Cardiac fibroblast (primary cell): ENCODE measurements around the gene GPAM.

Source experiments
- DNase-seq, 2 donors: peaks; one replicate each; pipeline versions ENCODE4 v3.0.0 to v3.0.0-alpha.2; 2010; ENCODE audit warnings: low read depth in 2 of 2
- H3K4me3 ChIP-seq, 2 donors: replicated peaks in 1 of 2; 1 replicate in 1 of 2; 2 replicates in 1 of 2; pipeline ENCODE4 v1.5.1; 2011; ENCODE audit warnings: low read depth in 2 of 2, low read length in 2 of 2, mild to moderate bottlenecking in 2 of 2, moderate library complexity in 1 of 2
- TF ChIP-seq, protein P1 (sequence below): IDR thresholded peaks from one replicate; pipeline ENCODE4 v1.5.1; 2011; ENCODE audit warnings: low read depth, mild to moderate bottlenecking, low read length, inconsistent platforms

The GPAM gene

GRCh38 chr10:112221545-112221944 lies 38.0 kb upstream of the GPAM start:
- H3K4me3 ChIP-seq: no peak overlapping the region
- TF ChIP-seq, protein P1, sequence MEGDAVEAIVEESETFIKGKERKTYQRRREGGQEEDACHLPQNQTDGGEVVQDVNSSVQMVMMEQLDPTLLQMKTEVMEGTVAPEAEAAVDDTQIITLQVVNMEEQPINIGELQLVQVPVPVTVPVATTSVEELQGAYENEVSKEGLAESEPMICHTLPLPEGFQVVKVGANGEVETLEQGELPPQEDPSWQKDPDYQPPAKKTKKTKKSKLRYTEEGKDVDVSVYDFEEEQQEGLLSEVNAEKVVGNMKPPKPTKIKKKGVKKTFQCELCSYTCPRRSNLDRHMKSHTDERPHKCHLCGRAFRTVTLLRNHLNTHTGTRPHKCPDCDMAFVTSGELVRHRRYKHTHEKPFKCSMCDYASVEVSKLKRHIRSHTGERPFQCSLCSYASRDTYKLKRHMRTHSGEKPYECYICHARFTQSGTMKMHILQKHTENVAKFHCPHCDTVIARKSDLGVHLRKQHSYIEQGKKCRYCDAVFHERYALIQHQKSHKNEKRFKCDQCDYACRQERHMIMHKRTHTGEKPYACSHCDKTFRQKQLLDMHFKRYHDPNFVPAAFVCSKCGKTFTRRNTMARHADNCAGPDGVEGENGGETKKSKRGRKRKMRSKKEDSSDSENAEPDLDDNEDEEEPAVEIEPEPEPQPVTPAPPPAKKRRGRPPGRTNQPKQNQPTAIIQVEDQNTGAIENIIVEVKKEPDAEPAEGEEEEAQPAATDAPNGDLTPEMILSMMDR: no peak
- peak in 1 of 2 donors; percentile 64 for DNase-seq

DNA sequence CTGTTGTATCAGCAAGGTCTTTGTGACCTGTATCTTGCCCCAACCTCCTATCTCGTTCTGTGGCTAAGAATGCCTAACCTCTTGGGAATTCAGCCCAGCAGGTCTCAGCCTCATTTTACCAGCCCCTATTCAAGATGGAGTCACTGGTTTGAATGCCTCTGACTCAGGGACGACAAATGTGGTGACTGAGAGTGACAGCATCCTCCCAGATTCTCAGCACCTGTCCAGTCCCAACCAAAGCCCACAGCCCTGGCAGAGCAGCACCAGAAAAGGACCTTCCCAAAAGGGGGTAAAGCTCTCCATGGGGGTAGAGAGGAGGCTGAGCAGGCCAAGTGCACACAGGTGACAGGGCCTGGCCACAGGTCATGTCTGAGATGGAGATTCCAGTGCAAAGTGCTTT lies 35.4 kb upstream of the GPAM start:
- no peak overlapping the region for H3K4me3 ChIP-seq
- TF ChIP-seq, protein P1: no peak
- DNase-seq: no peak

DNA sequence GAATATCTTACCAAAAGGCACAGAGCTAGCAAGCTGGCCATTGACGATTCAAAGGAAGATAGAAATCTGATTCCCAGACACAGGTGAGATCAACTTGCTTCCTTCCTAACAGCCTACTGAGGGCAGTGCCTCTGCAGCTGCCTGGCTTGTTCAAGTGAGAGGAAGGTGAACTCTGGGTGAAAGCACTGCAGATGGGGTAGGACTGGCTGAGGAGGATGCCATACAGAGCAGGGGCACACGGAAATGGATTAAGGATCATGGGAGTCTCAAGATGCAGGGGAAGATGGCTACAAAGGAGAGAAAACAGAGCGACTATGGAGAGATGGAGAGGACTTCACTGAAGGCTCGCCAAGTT lies 34.4 kb upstream of the GPAM start:
- DNase-seq: no peak
- no peak overlapping the region for H3K4me3 ChIP-seq
- TF ChIP-seq, protein P1: no peak

DNA sequence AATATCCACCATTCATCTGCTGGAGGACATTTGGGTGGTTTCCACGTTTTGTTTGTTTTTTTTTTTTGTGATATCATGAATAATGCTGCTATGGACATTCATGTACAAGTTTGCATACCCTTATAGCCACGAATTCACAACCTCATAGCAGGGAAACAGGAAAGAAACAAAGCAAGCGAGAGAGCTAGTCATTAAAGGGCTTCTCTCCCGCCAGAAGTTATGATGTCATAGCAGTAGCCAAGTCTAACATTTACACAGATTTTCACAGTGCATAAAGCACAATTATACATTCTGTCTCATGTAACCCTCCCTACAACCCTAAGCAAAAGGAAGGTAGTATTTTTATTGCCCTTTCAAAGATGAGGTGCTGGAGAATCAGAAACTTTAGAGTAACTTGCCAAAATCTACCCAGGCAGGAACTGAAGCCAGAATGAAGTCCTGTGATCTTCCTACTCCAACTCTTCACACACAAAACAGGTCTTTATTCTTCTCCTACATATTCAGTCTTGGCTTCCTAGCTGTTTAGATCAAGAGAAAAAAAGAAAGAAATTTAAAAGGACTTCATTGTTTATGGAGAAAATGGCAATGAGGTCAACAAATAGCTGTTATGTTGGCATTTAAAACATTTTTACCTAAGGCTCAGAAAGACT lies 33.9 kb upstream of the GPAM start:
- TF ChIP-seq, protein P1: no peak
- DNase-seq: no peak

DNA sequence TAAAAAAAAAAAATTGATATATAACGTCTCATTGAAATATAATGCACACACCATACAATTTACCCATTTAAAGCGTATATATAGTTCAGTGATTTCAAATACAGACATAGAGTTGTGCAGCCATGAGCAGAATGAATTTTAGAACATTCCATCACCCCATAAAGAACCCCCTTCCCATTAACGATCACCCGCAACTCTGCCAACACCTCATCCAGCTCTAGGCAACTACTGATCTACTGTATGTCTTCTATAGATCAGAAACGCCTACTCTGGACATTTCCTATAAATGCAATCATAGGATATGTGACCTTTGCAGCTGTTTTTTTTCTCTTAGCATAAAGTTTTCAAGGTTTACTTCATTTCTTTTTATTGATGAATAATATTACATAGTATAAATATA lies 33.4 kb upstream of the GPAM start:
- H3K4me3 ChIP-seq: no peak overlapping the region
- TF ChIP-seq, protein P1: no peak
- DNase-seq: no peak

More for the DNA sequence above, 33.9 kb upstream of the GPAM start:
- no peak overlapping the region for H3K4me3 ChIP-seq

- H3K4me3 ChIP-seq: no peak overlapping the region
- TF ChIP-seq, protein P1: no peak
- no peak for DNase-seq
Measured at GRCh38 chr10:112216151-112216550, 32.6 kb upstream of the GPAM start.

DNA sequence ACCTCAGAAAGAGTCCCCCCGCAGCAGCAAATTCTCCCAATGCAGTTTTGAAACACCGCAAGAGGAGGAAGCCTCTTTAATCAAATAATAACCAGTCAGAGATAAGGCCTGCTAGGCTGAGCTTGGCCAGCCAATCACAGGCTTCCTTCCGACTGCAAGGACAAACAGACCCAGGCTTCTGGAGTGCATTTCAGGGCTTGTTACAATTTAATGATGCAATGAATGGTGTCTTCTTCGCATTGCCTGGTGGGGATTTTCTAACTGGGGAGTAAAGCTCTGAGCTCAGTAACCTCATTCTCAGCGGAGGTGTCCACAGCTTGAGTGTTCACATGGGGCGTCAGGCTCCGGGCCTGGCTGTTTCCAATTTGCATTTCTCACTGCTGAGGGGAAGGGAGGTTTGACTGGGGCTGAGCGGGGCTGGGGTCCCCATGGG lies 31.8 kb upstream of the GPAM start:
- TF ChIP-seq, protein P1: no peak
- DNase-seq: peak in 1 of 2 donors; percentile 15
- no peak overlapping the region for H3K4me3 ChIP-seq
